ENCODE results near the gene CDHR5.

CDHR5 gene

DNA sequence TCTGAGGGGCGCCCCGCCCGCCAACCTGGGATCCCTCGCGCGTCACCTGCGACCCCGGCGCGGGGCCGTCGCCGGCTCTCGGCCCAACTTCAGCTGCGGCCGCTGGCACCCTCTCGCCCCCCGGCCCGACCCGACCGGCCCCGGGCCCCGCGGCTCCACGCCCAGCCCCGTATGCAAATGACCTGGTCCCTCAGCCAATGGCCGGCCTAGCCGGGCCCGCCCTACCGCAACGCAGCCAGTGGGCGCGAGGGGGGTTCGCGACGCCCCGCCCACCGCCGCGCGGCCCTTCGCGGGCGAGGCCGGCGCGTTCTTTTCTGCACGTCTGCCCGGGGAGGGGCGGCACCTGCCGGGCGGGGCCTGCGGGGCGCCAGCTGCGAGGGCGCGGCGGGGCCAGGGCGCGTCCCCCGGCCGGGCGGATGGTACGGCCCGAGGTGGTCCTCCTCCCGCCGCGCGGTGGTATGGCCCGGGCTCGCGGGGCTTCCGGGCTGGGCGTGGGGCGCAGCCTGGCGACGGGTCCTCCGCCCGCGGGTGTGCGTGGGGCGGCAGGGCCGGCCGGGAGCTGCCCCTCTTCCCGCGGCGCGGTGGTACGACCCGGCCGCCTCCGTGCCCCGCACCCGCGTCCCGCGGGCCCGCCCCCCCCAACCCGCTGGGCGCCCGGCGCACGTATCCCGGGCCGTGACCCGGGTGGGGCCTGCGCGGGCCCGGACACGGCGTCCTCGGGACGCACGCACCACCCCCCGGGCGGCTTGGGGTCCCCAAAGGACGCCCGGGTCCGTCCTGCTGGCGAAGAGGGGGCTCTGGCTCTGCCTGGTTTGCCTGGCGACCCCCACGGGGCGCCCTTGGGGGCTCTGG lies 56.2 kb downstream of the CDHR5 start:
- peak; percentile 65 for DNase-seq (ENCODE audit: low read depth, low spot score)

GRCh38 chr11:567629-568292 lies 57.0 kb downstream of the CDHR5 start:
- no peak for DNase-seq (ENCODE audit: low read depth, low spot score)

- DNase-seq (ENCODE audit: low read depth, low spot score) = no peak
Observed at GRCh38 chr11:567011-567628, 57.6 kb downstream of the CDHR5 start.
